H7 (cell line): ENCODE results near the gene THAP7. TPM values are rescaled to one million over a fixed set of nuclear protein-coding genes. Genes with fewer than 3 reads are reported as not detected.

Experiments used
- DNase-seq: peaks from one replicate; pipeline ENCODE4 v3.0.0; 2012
- H3K27me3 ChIP-seq: 2 replicates; pipeline ENCODE4 v1.6.0; 2011; ENCODE audit warnings: mild to moderate bottlenecking, low read length; ENCODE audit not compliant: control insufficient read depth, insufficient read depth
- H3K36me3 ChIP-seq: replicated peaks from 2 replicates; pipeline ENCODE4 v1.5.1; 2011; ENCODE audit warnings: low read length; ENCODE audit not compliant: control insufficient read depth, insufficient read depth
- H3K4me3 ChIP-seq: 2 replicates; pipeline ENCODE4 v1.5.1; 2011; ENCODE audit warnings: low read depth, mild to moderate bottlenecking, control low read depth, low read length, moderate library complexity; ENCODE audit not compliant: insufficient read depth
- total RNA-seq: library from RNA; depleted of rRNA; stranded (reverse); fragments of >200 nt; shearing (Covaris generic); gene quantifications from 2 replicates; pipeline ENCODE4 v1.2.3, GENCODE V29; 2014

Gene THAP7
- total RNA-seq, 1 experiment from 2014 or later = 42.7 TPM

DNA sequence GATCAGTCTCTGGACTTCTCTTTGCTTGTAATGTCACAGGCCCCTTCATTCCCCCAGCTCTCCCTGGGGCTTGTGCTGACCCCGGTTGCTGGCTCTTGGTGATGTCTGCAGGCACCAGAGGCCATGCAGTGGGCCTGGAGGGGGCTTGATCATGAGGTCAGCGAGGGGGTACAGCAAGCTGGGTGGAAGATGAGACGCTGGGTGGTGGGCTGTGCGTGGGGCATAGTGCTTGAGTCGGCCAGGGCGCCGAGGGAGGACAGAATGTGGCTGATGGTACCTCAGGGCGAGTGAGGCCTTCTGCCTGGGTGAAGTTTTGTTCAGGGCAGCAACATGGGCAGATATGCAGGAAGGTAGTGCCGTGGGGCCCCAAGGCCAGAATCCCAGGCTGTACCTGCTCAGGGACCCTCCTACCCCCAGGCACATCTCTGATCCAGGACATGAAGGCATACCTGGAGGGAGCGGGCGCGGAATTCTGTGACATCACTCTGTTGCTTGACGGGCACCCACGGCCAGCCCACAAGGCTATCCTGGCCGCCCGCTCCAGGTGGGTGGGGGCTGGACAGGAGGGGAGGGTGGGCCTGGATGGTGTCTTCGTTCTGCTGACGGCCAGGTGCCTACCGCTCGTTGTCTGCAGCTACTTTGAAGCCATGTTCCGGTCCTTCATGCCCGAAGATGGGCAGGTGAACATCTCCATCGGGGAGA lies 6.4 kb downstream of the THAP7 start:
- H3K27me3 ChIP-seq = no peaks in the 10 kb centered on the region
- H3K4me3 ChIP-seq = no peak overlapping the region
- H3K36me3 ChIP-seq = peaks cover 6% of the 10 kb centered on the region
- DNase-seq = no peak

DNA sequence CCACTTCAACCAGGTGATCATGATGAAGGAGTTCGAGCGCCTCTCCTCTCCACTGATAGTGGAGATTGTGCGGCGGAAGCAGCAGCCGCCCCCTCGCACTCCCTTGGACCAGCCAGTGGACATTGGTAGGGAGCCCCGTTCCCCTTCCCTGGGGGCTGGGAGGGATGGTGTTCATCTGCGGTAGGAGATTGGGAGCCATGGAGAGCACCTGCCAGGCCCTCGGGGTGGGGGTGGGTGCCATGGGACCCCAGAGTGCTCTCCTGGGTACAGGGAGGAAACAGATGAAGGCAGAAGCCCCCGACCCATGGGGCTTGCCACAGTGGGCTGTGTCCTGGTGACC lies 7.0 kb downstream of the THAP7 start:
- no peak overlapping the region for H3K4me3 ChIP-seq
- no peak for DNase-seq
- peaks cover 6% of the 10 kb centered on the region for H3K36me3 ChIP-seq
- H3K27me3 ChIP-seq = no peaks in the 10 kb centered on the region

GRCh38 chr22:20994128-20994901 lies 7.6 kb downstream of the THAP7 start:
- Histone ChIP-seq H3K27me3 (no peaks in the 10 kb centered on the region), H3K36me3 (peaks cover 3% of the 10 kb centered on the region), H3K4me3 (no peak overlapping the region)
- no peak for DNase-seq

- no peak for DNase-seq
- H3K4me3 ChIP-seq = no peak overlapping the region
- peaks cover 3% of the 10 kb centered on the region for H3K36me3 ChIP-seq
- H3K27me3 ChIP-seq = no peaks in the 10 kb centered on the region
These were observed 8.4 kb downstream of the THAP7 start for GRCh38 chr22:20993304-20994127.

GRCh38 chr22:20992456-20993303 lies 9.2 kb downstream of the THAP7 start:
- Histone ChIP-seq H3K27me3 (no peaks in the 10 kb centered on the region), H3K4me3 (no peak overlapping the region), H3K36me3 (peaks cover 3% of the 10 kb centered on the region)
- no peak for DNase-seq

GRCh38 chr22:20992056-20992442 lies 9.9 kb downstream of the THAP7 start:
- no peaks in the 10 kb centered on the region for H3K27me3 ChIP-seq
- H3K36me3 ChIP-seq = peaks cover 3% of the 10 kb centered on the region
- no peak for DNase-seq
- no peak overlapping the region for H3K4me3 ChIP-seq

DNA sequence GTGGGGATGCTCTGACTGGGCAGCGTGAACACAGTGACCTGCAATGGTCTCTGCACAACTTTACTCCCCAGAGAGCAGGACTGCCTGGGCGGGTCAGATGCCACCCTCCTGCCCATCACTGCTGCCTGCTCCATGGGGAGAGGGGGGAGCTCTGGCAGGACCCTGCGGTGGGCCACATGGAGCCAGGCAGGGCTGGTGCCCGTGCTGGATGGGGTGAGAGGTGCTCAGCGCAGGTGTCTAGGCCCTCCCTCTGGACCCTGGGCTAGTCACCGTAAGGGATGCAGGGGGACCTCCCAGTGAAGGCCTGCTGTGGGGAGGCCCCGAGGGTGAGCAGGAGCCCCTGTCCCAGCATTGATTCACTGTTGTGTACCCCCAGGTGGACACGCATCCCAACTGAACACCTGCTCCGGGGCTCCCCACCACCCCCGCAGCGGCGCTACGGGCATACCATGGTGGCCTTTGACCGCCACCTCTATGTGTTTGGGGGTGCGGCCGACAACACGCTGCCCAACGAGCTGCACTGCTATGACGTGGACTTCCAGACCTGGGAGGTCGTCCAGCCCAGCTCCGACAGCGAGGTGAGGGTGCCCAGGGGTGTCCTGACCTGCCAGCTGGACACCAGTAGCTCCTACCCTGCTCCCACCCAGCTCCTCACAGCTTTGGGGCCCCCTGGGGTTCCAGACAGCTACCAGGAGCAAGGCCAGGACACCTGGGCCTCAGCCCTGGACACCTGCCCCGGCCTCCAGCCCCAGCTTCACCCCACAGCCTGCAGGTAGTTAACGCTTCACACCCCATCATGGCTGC lies 10.5 kb downstream of the THAP7 start:
- DNase-seq = no peak
- H3K27me3 ChIP-seq = no peaks in the 10 kb centered on the region
- no peak overlapping the region for H3K4me3 ChIP-seq
- peaks cover 3% of the 10 kb centered on the region for H3K36me3 ChIP-seq

- H3K36me3 ChIP-seq = peaks cover 4% of the 10 kb centered on the region
These were observed 11.4 kb downstream of the THAP7 start for GRCh38 chr22:20990184-20991180.

GRCh38 chr22:20989323-20990138 lies 12.4 kb downstream of the THAP7 start:
- no peak for DNase-seq

More at GRCh38 chr22:20990184-20991180, 11.4 kb downstream of the THAP7 start:
- no peak overlapping the region for H3K4me3 ChIP-seq
- no peak for DNase-seq
- no peaks in the 10 kb centered on the region for H3K27me3 ChIP-seq

GRCh38 chr22:20988573-20989322 lies 13.2 kb downstream of the THAP7 start:
- peaks cover 6% of the 10 kb centered on the region for H3K36me3 ChIP-seq
- H3K4me3 ChIP-seq = no peak overlapping the region
- no peaks in the 10 kb centered on the region for H3K27me3 ChIP-seq
- no peak for DNase-seq

More at GRCh38 chr22:20989323-20990138, 12.4 kb downstream of the THAP7 start:
- Histone ChIP-seq H3K36me3 (peaks cover 4% of the 10 kb centered on the region), H3K27me3 (no peaks in the 10 kb centered on the region), H3K4me3 (no peak overlapping the region)

DNA sequence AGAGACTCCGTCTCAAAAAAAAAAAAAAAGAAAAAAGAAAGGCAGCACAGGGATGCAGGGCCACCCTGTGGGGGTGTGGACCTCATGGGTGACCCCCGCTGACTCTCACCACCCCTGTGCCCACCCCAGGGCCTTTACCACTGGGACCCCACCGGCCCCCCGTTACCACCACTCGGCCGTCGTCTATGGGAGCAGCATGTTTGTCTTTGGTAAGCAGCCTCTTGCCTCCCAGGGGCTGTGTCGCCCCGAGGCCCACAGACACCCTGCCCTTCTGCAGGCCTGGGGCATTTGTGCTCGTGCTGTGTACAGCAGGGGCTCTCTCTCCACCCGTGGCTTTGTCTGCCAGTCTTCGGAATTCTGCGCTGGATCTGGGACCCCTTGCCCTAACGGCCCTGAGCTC lies 14.5 kb downstream of the THAP7 start:
- peaks cover 6% of the 10 kb centered on the region for H3K36me3 ChIP-seq
- H3K27me3 ChIP-seq = no peaks in the 10 kb centered on the region; the same call in 1 of the 2 replicates
- H3K4me3 ChIP-seq = no peak overlapping the region
- no peak for DNase-seq
